ENCODE measurements around the gene RUNDC3A.

DNA sequence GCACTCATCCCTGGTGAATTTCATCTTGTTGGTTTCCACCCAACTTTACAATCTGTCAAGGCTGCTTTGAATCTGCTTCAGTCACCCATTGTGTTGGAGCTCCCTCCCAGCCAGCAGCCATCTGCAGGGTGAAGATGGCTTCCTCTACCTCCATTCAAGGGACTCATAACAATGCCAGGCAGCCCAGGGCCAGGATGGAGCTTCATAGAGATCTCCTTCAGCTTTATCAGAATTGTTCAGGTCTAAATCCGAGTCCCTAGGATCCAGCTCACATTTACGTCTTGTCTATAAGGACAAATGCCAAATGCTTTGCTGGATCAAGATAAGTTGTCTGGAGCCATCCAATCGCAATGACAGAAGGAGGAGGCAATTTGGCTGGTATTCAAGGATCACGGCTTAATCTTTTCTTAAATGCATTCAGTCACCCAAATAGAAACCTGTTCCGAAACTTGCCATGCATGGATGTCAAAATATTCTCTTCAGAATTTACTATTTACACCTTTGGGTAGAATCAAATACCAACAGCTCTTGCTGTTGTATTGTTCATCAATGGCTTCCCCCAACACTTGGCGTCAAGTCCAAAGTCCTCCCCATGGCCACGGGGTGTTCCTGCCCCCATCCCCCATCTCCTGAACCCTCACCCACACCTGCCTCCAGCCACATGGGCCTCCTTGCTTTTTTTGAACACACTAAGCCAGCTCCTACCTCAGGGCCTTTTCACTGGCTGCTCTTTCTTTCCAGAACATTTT lies 59.0 kb downstream of the RUNDC3A start:
- TF ChIP-seq DBP (CRISPR knock-in tag; IDR thresholded peaks at IDR 0.05; ENCODE audit: not compliant biosample characterization) (no peak), SETDB1 (CRISPR knock-in tag; IDR thresholded peaks at IDR 0.05; ENCODE audit: borderline replicate concordance) (no peak), MXD4 (CRISPR knock-in tag; IDR thresholded peaks at IDR 0.05) (no peak), ZNF124 (CRISPR knock-in tag; IDR thresholded peaks at IDR 0.05) (no peak), ZNF292 (CRISPR knock-in tag; IDR thresholded peaks at IDR 0.05; ENCODE audit: borderline replicate concordance, low read depth) (no peak), ZBTB8A (CRISPR knock-in tag; IDR thresholded peaks at IDR 0.05; ENCODE audit: borderline replicate concordance, low read depth) (no peak), YY1 (IDR thresholded peaks at IDR 0.05; ENCODE audit: insufficient read depth, insufficient replicate concordance, low read depth, low read length) (no peak), ZKSCAN8 (CRISPR knock-in tag; IDR thresholded peaks at IDR 0.05; ENCODE audit: borderline replicate concordance) (no peak), KDM5A (IDR thresholded peaks at IDR 0.05; ENCODE audit: borderline replicate concordance, low read length) (no peak), DNMT1 (CRISPR knock-in tag; IDR thresholded peaks at IDR 0.05) (no peak), ETS1 (CRISPR knock-in tag; IDR thresholded peaks at IDR 0.05) (no peak)
- TF ChIP-seq, protein P1, sequence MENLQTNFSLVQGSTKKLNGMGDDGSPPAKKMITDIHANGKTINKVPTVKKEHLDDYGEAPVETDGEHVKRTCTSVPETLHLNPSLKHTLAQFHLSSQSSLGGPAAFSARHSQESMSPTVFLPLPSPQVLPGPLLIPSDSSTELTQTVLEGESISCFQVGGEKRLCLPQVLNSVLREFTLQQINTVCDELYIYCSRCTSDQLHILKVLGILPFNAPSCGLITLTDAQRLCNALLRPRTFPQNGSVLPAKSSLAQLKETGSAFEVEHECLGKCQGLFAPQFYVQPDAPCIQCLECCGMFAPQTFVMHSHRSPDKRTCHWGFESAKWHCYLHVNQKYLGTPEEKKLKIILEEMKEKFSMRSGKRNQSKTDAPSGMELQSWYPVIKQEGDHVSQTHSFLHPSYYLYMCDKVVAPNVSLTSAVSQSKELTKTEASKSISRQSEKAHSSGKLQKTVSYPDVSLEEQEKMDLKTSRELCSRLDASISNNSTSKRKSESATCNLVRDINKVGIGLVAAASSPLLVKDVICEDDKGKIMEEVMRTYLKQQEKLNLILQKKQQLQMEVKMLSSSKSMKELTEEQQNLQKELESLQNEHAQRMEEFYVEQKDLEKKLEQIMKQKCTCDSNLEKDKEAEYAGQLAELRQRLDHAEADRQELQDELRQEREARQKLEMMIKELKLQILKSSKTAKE (CRISPR knock-in tag; IDR thresholded peaks at IDR 0.05; ENCODE audit: borderline replicate concordance), result no peak
- TF ChIP-seq, protein P2, sequence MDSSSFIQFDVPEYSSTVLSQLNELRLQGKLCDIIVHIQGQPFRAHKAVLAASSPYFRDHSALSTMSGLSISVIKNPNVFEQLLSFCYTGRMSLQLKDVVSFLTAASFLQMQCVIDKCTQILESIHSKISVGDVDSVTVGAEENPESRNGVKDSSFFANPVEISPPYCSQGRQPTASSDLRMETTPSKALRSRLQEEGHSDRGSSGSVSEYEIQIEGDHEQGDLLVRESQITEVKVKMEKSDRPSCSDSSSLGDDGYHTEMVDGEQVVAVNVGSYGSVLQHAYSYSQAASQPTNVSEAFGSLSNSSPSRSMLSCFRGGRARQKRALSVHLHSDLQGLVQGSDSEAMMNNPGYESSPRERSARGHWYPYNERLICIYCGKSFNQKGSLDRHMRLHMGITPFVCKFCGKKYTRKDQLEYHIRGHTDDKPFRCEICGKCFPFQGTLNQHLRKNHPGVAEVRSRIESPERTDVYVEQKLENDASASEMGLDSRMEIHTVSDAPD (CRISPR knock-in tag; IDR thresholded peaks at IDR 0.05), result no peak
